KMS-11 (cell line): ENCODE data around the gene PDE4D.

ENCODE experiments used
- H2AFZ ChIP-seq: fragments of 200-600 bp; sonication (generic); 2 replicates; pipeline ENCODE4 v1.6.1; 2016; ENCODE audit warnings: antibody characterized with exemption, mixed run types, low read depth
- H3K27ac ChIP-seq: fragments of 200-600 bp; sonication (generic); 2 replicates; pipeline ENCODE4 v1.6.1; 2016; ENCODE audit warnings: mild to moderate bottlenecking, mixed run types
- H3K27me3 ChIP-seq: fragments of 200-600 bp; sonication (generic); 2 replicates; pipeline ENCODE4 v1.6.1; 2017; ENCODE audit warnings: mild to moderate bottlenecking, low read depth, mixed run types, moderate library complexity; ENCODE audit not compliant: insufficient read depth
- H3K36me3 ChIP-seq: fragments of 200-600 bp; sonication (generic); 2 replicates; pipeline ENCODE4 v1.6.1; 2017; ENCODE audit warnings: mild to moderate bottlenecking, mixed run types; ENCODE audit not compliant: insufficient read depth
- H3K4me1 ChIP-seq: fragments of 200-600 bp; sonication (generic); 2 replicates; pipeline ENCODE4 v1.6.1; 2016; ENCODE audit warnings: mild to moderate bottlenecking, low read depth, mixed run types; ENCODE audit not compliant: poor library complexity, severe bottlenecking
- H3K4me2 ChIP-seq: fragments of 200-600 bp; sonication (generic); 2 replicates; pipeline ENCODE4 v1.7.0; 2016; ENCODE audit warnings: mild to moderate bottlenecking, mixed run types
- H3K4me3 ChIP-seq: fragments of 200-600 bp; sonication (generic); IDR thresholded peaks from 2 replicates; pipeline ENCODE4 v1.6.1; 2017; ENCODE audit warnings: low read depth, low read length, mixed read lengths; ENCODE audit not compliant: insufficient read depth
- H3K79me2 ChIP-seq: fragments of 200-600 bp; sonication (generic); 2 replicates; pipeline ENCODE4 v1.6.1; 2016; ENCODE audit warnings: low read depth, mixed run types; ENCODE audit not compliant: insufficient read depth
- H3K9ac ChIP-seq: fragments of 200-600 bp; sonication (generic); 2 replicates; pipeline ENCODE4 v1.6.1; 2016; ENCODE audit warnings: mild to moderate bottlenecking, mixed run types
- H4K20me1 ChIP-seq: fragments of 200-600 bp; sonication (generic); 2 replicates; pipeline ENCODE4 v1.6.1; 2016; ENCODE audit warnings: mild to moderate bottlenecking, mixed run types; ENCODE audit not compliant: insufficient read depth
- TF ChIP-seq, protein P1 (sequence below): fragments of 200-600 bp; sonication (generic); conservative IDR thresholded peaks from 2 replicates; pipeline ENCODE4 v1.6.1; 2017; ENCODE audit warnings: low read depth, mild to moderate bottlenecking, antibody characterized with exemption, low read length, moderate library complexity, mixed read lengths

The PDE4D gene

DNA sequence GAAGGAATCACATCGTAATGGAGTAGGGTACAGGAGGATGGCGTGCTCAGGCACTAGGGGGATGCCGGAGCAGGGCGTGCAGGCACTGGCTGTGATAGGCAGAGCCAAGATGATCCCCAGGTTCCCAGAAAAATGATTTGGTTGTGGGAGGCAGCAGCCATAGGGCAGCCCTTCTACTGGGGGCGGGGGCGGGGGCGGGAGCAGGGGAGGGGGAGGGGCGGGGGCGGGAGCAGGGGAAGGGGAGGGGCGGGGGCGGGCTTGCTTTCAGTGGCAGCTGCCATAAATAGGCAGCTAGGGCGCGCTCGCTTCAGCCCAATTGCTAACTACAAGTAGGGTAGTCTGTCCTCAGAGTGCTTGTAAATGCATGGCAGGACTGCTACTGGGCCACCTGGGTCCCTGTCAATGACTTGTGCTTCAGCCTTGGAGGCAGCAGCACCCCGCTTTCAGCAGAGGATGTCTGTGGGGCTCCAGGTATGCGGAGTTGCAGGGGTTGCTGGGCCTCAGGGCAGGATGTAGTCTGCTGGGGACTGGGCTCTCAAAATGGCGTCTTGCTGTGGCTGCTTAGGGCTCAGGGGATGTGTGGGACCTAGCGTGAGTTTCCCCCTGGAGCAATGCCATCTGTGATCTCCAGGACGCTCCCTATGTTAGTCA lies 956.4 kb downstream of the PDE4D start:
- no peak overlapping the region for H3K9ac ChIP-seq
- no peak overlapping the region for H2AFZ ChIP-seq
- no peak overlapping the region for H3K4me2 ChIP-seq

DNA sequence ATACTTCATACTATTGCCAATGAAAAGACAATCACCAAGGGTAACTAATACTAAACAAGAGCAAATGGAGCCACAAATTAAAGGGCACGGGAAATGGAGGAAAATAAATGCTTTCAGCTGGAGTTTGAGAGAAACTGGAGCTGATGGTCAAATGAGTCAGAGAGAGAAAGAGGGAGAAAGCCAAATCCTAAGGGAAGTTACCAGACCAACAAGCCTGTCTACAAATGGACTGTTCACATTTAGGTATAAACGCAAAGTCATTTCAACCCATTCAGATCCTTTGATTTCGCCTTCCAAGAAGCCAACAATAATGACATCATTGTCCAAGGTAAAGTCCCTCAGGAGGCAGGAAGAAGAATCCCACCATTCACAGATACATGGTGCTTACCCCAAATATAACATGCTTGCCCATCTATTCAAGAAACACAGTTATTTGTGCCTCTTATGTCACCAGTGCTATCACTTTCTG lies 958.9 kb downstream of the PDE4D start:
- H3K36me3 ChIP-seq: no peaks in the 10 kb centered on the region

More for the DNA sequence above, 956.4 kb downstream of the PDE4D start:
- Histone ChIP-seq H3K27ac (no peak overlapping the region), H3K4me1 (no peaks in the 10 kb centered on the region), H3K4me3 (no peak overlapping the region), H4K20me1 (no peaks in the 10 kb centered on the region), H3K36me3 (no peaks in the 10 kb centered on the region), H3K79me2 (no peaks in the 10 kb centered on the region), H3K27me3 (no peaks in the 10 kb centered on the region)
- TF ChIP-seq, protein P1, sequence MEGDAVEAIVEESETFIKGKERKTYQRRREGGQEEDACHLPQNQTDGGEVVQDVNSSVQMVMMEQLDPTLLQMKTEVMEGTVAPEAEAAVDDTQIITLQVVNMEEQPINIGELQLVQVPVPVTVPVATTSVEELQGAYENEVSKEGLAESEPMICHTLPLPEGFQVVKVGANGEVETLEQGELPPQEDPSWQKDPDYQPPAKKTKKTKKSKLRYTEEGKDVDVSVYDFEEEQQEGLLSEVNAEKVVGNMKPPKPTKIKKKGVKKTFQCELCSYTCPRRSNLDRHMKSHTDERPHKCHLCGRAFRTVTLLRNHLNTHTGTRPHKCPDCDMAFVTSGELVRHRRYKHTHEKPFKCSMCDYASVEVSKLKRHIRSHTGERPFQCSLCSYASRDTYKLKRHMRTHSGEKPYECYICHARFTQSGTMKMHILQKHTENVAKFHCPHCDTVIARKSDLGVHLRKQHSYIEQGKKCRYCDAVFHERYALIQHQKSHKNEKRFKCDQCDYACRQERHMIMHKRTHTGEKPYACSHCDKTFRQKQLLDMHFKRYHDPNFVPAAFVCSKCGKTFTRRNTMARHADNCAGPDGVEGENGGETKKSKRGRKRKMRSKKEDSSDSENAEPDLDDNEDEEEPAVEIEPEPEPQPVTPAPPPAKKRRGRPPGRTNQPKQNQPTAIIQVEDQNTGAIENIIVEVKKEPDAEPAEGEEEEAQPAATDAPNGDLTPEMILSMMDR: no peak

DNA sequence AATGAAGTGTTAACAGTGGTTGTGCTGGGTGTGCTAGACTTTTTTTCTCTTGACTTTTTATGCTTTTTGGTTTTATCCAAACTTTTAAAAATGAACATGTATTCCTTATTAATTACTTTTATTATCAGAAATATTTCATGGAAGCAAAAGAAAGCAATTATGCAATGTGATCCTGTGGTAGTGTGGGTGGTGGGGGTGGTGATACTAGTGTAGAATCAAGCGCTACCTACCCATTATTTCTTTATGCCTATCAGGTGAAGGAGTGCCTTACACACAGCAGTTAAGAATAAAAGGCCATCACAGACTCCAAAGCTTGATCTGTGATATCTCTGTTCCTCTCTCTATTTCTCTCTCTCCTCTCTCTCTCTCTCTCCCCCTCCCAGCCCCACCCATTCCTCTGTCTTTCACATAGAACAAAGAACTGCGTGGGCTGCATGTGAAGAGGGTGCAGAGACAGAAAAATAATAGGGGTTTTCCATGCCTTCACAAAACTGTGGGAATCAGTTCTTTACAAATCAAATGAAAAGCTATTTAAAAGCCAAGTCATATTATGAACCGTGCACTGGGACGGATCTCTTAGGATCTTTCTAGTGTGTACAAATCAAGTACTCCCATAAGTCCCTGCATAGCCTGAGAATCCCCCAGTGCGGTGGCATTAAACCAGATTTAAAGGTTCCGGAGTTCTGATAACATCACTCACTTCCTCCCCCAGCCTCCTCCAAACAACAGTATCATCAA lies 959.5 kb downstream of the PDE4D start:
- Histone ChIP-seq H3K79me2 (no peaks in the 10 kb centered on the region), H3K27me3 (no peaks in the 10 kb centered on the region), H3K27ac (no peak overlapping the region), H3K36me3 (no peaks in the 10 kb centered on the region), H2AFZ (no peak overlapping the region), H3K9ac (no peak overlapping the region), H3K4me2 (no peak overlapping the region), H3K4me1 (no peaks in the 10 kb centered on the region), H3K4me3 (no peak overlapping the region), H4K20me1 (no peaks in the 10 kb centered on the region)
- TF ChIP-seq, protein P1: no peak

More for the DNA sequence above, 958.9 kb downstream of the PDE4D start:
- no peak overlapping the region for H3K27ac ChIP-seq
- H2AFZ ChIP-seq: no peak overlapping the region
- H4K20me1 ChIP-seq: no peaks in the 10 kb centered on the region
- H3K9ac ChIP-seq: no peak overlapping the region
- TF ChIP-seq, protein P1: no peak
- H3K4me3 ChIP-seq: no peak overlapping the region
- H3K4me2 ChIP-seq: no peak overlapping the region
- H3K4me1 ChIP-seq: no peaks in the 10 kb centered on the region
- H3K27me3 ChIP-seq: no peaks in the 10 kb centered on the region
- H3K79me2 ChIP-seq: no peaks in the 10 kb centered on the region

DNA sequence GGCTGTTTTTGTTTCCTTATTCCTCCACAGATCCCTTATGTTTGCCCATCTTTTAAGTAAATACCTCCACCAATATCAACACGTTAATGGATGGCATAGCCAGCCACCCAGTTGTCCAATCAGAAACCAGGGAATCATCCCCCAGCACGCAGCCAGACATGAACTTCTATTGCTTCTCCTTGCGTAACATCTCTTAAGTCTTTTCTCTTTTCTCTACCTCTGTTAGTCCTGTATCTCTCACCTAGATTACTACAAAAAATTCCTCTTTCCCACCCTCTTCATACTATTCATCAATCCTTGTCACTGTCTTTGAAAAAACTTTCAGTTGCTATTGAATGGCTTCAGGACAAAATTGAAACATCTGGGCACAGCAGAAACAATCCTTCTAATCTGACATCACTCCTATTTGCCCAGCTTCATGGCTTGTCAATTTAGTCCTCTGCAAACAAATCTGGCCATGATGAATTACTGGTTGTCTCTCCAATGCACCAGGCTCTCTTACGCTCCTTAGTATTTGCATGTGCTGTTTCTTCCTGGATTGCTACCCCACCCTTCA lies 961.4 kb downstream of the PDE4D start:
- no peaks in the 10 kb centered on the region for H4K20me1 ChIP-seq
- H3K27me3 ChIP-seq: no peaks in the 10 kb centered on the region
- no peak overlapping the region for H3K4me3 ChIP-seq
- no peak overlapping the region for H3K27ac ChIP-seq
- no peaks in the 10 kb centered on the region for H3K36me3 ChIP-seq
- H3K9ac ChIP-seq: no peak overlapping the region
- no peaks in the 10 kb centered on the region for H3K4me1 ChIP-seq
- H2AFZ ChIP-seq: no peak overlapping the region
- H3K79me2 ChIP-seq: no peaks in the 10 kb centered on the region
- TF ChIP-seq, protein P1: no peak
- no peak overlapping the region for H3K4me2 ChIP-seq
